Renal cortex interstitium (tissue), 15 donors: ENCODE measurements around the gene TIMELESS. TPM values are rescaled to one million over a fixed set of nuclear protein-coding genes. Genes with fewer than 3 reads are reported as not detected.
"Not testable (repeated sequence)": the region's sequence is repeated elsewhere in the genome, so short reads cannot be mapped to it uniquely, and the experiment has no call there.

Source experiments
- DNase-seq, 11 donors: peaks; one replicate each; pipeline ENCODE4 v3.0.0-alpha.2; 2013; ENCODE audit warnings: low read depth in 9 of 11, low spot score in 4 of 11; ENCODE audit errors: extremely low read depth in 1 of 11
- long read RNA-seq, 16 experiments: transcript quantifications; one replicate each; lab custom pipeline, GENCODE V29; 2026
- polyA plus RNA-seq, 3 donors: library from polyadenylated mRNA; unstranded; fragments of 120-200 nt; gene quantifications; one replicate each; pipeline ENCODE4 v1.2.1, GENCODE V29; 2013; ENCODE audit not compliant: insufficient read length in 3 of 3

TIMELESS gene
- polyA plus RNA-seq: 10 to 100 TPM; 37.8 to 46.6 (median 42.4) TPM
- long read RNA-seq, donor 1, full-length matches to known transcripts: 1 of 1 reads
- long read RNA-seq, donor 1, partial matches to known transcripts: 0 of 1 reads
- long read RNA-seq, donor 1, other reads (novel, unspliced or antisense): 0 of 1 reads
- long read RNA-seq, donor 2: 0 reads
- long read RNA-seq, donor 3, full-length matches to known transcripts: 2 of 2 reads
- long read RNA-seq, donor 3, partial matches to known transcripts: 0 of 2 reads
- long read RNA-seq, donor 3, other reads (novel, unspliced or antisense): 0 of 2 reads
- long read RNA-seq, donor 4, full-length matches to known transcripts: 4 of 4 reads
- long read RNA-seq, donor 4, partial matches to known transcripts: 0 of 4 reads
- long read RNA-seq, donor 4, other reads (novel, unspliced or antisense): 0 of 4 reads
- long read RNA-seq, donor 5: 0 reads
- long read RNA-seq, donor 6, full-length matches to known transcripts: 1 of 6 reads
- long read RNA-seq, donor 6, partial matches to known transcripts: 5 of 6 reads
- long read RNA-seq, donor 6, other reads (novel, unspliced or antisense): 0 of 6 reads
- long read RNA-seq, donor 7, full-length matches to known transcripts: 3 of 9 reads
- long read RNA-seq, donor 7, partial matches to known transcripts: 6 of 9 reads
- long read RNA-seq, donor 7, other reads (novel, unspliced or antisense): 0 of 9 reads
- long read RNA-seq, donor 8, partial matches to known transcripts: 10 of 10 reads
- long read RNA-seq, donor 8, other reads (novel, unspliced or antisense): 0 of 10 reads
- long read RNA-seq, donor 9, full-length matches to known transcripts: 1 of 1 reads
- long read RNA-seq, donor 9, partial matches to known transcripts: 0 of 1 reads
- long read RNA-seq, donor 9, other reads (novel, unspliced or antisense): 0 of 1 reads
- long read RNA-seq, donor 10, partial matches to known transcripts: 6 of 6 reads
- long read RNA-seq, donor 10, other reads (novel, unspliced or antisense): 0 of 6 reads
- long read RNA-seq, donor 11, full-length matches to known transcripts: 2 of 2 reads
- long read RNA-seq, donor 11, partial matches to known transcripts: 0 of 2 reads
- long read RNA-seq, donor 11, other reads (novel, unspliced or antisense): 0 of 2 reads
- long read RNA-seq, donor 12: 0 reads
- long read RNA-seq, donor 13: 0 reads
- long read RNA-seq, donor 14, full-length matches to known transcripts: 3 of 3 reads
- long read RNA-seq, donor 14, partial matches to known transcripts: 0 of 3 reads
- long read RNA-seq, donor 14, other reads (novel, unspliced or antisense): 0 of 3 reads
- long read RNA-seq, donor 15: 0 reads
- long read RNA-seq, donor 16, full-length matches to known transcripts: 8 of 37 reads
- long read RNA-seq, donor 16, partial matches to known transcripts: 29 of 37 reads
- long read RNA-seq, donor 16, other reads (novel, unspliced or antisense): 0 of 37 reads

GRCh38 chr12:56448860-56449621 is at the start of gene TIMELESS:
Gene TIMELESS (minus strand): TSS chr12:56449426. CDS start chr12:56434170, 15,256 bp downstream.
- DNase-seq: peak; percentile 80 to 90 (median 87)

DNA sequence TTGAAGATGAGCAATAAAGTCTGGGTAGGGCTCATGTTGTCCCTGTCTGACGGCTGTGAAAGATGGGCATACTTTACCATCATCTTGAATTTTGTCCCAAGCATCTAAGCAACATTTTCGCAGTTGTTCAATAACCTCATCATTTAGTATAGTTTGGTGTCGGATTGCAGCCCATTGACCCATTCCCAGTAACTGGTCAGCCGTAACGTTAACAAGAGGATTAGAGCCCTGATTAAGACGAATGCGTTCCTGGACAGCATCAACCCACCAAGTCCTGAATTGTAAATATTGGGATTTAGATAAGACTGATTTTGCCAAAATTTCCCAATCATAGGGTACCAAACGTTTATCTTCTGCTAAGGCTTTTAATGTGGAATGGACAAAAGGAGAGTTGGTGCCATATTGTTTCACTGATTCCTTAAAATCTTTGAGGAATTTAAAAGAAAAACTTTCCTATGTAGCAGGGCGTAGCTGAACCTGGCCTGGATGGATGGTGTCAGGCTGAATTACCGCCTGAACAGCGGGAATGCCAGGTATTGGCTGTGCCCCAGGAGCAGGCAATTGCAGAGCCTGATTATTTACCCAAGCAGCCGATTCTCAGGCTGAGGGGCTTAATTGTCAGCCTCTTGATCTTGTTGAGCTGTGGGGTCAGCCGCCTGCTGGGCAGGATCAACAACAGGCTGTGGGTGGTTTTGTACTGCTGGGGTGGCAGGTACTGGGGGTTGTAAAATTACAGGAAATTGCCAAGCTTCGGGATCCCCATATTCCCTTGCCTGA is 49.1 kb upstream of the TIMELESS start:
- DNase-seq: not testable (repeated sequence)

DNA sequence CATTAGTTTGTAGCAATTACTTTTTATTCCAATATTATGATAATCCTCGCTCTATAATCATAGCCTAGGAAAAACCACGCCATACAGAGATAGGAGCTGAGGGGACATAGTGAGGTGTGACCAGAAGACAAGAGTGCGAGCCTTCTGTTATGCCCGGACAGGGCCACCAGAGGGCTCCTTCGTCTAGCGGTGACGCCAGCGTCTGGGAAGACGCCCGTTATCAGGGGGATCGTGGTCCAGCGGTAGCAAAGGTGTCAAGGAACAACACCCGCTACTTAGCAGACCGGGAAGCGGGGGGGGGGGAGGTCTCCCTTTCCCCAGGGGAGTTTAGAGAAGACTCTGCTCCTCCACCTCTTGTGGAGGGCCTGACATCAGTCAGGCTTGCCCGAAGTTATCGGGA is 47.5 kb upstream of the TIMELESS start:
- DNase-seq: not testable (repeated sequence)

DNA sequence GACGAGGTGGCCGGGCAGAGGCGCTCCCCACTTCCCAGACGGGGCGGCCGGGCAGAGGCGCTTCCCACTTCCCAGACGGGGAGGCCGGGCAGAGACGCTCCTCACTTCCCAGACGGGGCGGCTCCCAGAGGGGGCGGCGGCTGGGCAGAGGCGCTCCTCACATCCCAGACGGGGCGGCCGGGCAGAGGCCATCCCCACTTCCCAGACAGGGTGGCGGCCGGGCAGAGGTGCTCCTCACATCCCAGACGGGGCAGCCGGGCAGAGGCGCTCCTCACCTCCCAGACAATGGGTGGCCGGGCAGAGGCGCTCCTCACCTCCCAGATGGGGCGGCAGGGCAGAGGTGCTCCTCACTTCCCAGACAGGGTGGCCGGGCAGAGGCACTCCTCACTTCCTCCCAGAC is 45.3 kb upstream of the TIMELESS start:
- DNase-seq: not testable (repeated sequence)

DNA sequence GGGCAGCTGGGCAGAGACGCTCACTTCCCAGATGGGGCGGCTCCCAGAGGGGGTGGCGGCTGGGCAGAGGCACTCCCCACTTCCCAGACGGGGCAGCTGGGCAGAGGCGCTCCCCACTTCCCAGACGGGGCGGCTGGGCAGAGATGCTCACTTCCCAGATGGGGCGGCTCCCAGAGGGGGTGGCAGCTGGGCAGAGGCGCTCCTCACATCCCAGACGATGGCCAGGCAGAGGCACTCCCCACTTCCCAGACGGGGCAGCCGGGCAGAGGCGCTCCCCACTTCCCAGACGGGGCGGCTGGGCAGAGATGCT is 44.8 kb upstream of the TIMELESS start:
- not testable (repeated sequence) for DNase-seq

- not testable (repeated sequence) for DNase-seq
Observed at GRCh38 chr12:56493409-56494105, 44.3 kb upstream of the TIMELESS start.

DNA sequence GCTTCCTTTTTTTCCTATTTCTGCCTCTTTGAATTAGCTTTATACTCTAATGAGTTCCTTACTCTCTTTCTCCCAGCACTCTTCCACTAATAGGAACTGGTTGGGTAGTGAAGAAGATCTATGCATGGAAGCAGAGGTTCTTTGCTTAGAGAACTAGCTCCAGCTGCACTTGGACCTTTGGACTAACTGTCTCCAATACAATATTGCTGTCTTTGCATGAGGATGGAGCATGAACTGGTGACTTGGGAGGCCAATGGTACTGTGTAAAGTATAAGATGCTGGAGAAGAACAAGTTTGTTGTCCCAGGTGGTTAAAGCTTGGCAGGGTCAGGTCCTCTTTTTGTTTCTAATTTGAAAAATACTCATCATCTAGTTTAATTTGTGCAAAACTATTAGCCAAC is 41.1 kb upstream of the TIMELESS start:
- no peak for DNase-seq

DNA sequence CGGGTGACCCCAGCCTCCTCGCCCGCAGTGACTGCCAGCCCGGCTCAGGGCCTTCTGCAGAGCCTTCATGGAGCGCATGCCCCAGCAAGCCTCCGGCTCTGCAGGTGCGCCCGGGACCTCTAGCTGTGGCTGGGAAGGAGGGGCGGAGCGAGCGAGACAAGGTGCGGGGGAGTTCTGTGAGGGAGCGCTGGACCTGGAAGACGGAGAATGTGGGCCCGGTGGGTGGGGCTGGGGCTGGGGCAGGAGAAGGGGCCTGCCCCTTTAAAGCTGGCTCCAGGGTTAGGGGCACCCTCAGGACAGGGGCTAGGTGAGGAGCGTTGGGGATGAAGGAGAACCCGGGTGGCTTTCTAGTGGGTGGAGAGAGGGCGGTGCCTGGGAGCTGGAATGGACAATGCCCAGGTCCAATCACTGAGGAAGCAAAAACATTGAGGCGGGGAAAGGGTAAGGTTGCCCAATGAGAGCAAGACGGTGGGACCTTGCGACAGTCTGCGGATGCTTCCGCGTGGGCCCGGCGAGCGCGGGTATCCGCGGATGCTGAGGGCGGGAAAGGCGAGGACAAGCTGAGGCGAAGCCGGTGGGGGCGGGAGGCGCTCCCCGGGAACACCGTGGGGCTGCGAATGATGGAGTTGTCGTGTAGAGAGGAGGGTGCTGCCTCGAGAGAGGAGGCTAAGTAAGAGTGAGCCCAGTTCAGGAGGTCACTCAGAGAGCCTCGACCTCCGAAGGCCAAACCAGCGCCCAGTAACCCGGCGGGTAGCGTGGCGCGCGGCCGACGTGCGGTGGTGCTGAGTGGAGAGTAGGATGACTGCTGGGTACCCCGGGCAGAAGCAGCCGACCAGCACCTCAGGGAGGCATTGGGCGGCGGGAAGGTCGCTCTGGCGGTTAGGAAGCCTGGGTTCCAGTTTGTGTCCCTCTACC is 39.1 kb upstream of the TIMELESS start, which contains the start of gene GLS2:
TSS of gene GLS2 (minus strand) at position 121 of the 915 bp plus-strand sequence. CDS start at position 78, 43 bp downstream.
- peak in 10 of 11 donors; percentile 49 to 77 (median 65) for DNase-seq

GRCh38 chr12:56487448-56488040 is 38.3 kb upstream of the TIMELESS start:
- peak in 2 of 11 donors; percentile 21 to 23 for DNase-seq

DNA sequence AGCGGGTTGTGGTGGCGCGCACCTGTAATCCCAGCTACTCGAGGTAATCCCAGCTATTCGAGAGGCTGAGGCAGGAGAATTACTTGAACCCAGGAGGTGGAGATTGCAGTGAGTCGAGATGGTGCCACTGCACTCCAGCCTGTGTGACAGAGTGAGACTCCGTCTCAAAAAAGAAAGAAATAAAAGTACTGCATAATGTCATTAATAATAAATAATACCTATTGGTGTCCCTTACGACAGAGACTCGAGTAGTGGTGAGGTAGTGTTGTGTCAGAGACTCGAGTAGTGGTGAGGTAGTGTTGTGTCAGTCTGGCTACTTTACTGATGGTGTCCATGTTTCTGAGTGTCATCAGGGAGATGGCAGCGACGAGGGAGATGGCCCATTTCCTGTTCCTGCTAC is 37.5 kb upstream of the TIMELESS start:
- DNase-seq: no peak

DNA sequence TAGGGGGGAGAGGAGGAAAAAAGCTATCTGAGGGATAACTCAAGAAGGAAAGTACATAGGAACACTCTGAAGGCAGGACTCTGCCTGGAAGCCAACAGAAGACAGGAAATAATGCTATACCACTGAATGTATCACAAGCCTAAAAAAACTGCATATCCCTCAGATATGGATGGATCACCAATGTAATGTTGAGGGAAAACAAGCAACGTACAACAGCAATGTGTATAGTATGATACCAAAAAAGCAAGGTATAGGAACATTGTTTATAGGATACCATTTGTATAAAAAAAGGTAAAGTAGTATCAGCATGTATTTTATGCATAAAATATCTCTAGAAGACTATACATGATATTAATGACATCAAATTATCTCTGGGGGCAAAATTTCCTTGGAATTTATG is 35.3 kb upstream of the TIMELESS start:
- no peak for DNase-seq

GRCh38 chr12:56479625-56480024 is 30.4 kb upstream of the TIMELESS start:
- DNase-seq: no peak

DNA sequence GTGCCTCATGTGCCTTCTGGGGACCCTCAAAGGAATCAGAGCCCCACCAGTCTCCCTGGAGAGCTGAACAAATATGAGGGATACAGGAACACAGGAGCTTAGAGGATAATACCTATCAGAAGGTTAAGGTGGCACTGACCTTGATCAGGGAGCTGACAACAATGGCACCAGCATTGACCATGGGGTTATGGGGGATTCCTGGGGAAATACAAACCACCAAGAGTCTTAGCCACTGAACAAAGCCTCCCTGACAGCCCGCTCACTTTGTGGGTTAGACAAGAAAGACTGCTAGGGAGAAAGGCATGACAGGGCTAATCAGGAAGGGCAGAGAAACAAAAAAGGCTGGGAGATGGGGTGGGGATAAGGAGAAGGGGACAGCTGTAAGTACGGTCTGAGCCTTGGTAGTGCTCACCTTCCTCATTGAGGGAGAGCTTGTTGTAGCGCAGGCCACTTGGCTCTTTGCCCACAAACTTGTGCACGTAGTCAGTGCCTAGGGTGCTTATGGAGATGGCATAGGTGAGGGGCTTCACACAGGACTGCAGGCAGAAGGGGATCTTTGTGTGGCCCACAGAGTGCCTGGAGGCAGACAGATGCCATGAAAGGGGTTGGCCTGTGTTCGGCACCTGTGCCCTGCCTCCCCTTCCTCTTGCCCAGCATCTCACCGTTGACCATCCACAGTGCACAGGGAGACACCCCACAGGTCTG is 28.4 kb upstream of the TIMELESS start:
- no peak for DNase-seq

DNA sequence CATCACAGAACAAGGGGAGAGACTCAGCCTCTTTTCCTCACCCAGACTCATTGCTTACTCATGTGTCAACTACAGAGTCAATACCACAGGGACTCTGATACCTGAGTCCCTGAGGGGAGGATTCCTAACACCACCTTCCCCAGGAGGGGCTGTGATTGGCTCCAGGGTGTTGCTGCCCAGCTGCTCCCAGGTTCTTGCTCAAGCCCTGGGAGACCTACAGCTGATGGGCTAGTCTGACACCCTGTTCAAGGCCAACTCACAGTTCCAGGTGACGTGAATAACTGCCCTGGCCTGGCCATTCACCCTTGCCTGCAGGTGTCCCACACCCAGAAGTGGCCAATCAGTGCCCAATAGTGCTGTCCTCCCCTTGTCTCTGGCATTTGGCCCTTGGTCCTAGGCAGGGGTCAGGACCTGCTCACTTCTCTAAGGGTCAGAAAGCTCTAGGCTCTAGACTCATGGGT is 27.8 kb upstream of the TIMELESS start:
- no peak for DNase-seq

- no peak for DNase-seq
Observed at GRCh38 chr12:56476143-56476542, 26.9 kb upstream of the TIMELESS start.
